MM.1S (cell line): ENCODE data around the gene GALNTL6.

Experiments used
- DNase-seq: peaks from one replicate; pipeline ENCODE4 v3.0.0-alpha.2; 2015
- H2AFZ ChIP-seq: fragments of 300-600 bp; sonication (generic); 2 replicates; pipeline ENCODE4 v1.6.0; 2016; ENCODE audit warnings: antibody characterized with exemption, low read length
- H3F3A ChIP-seq: fragments of 300-600 bp; sonication (generic); 2 replicates; pipeline ENCODE4 v1.6.1; 2016; ENCODE audit warnings: mild to moderate bottlenecking, antibody characterized with exemption, low read length, moderate library complexity, mixed read lengths; ENCODE audit not compliant: insufficient read depth
- H3K27ac ChIP-seq: fragments of 300-600 bp; sonication (generic); 2 replicates; pipeline ENCODE4 v1.5.1; 2016; ENCODE audit warnings: mild to moderate bottlenecking, low read length
- H3K27me3 ChIP-seq: fragments of 300-600 bp; sonication (generic); replicated peaks from 2 replicates; pipeline ENCODE4 v1.6.0; 2016; ENCODE audit warnings: low read length; ENCODE audit not compliant: insufficient read depth
- H3K36me3 ChIP-seq: fragments of 300-600 bp; sonication (generic); replicated peaks from 2 replicates; pipeline ENCODE4 v1.6.1; 2016; ENCODE audit warnings: mild to moderate bottlenecking, low read length, mixed read lengths; ENCODE audit not compliant: insufficient read depth
- H3K4me1 ChIP-seq: fragments of 300-600 bp; sonication (generic); 2 replicates; pipeline ENCODE4 v1.6.1; 2016; ENCODE audit warnings: low read length, mixed read lengths
- H3K4me2 ChIP-seq: fragments of 300-600 bp; sonication (generic); 2 replicates; pipeline ENCODE4 v1.6.0; 2016; ENCODE audit warnings: low read depth, low read length
- H3K4me3 ChIP-seq: fragments of 300-600 bp; sonication (generic); 2 replicates; pipeline ENCODE4 v1.5.1; 2016; ENCODE audit warnings: low read length, mixed read lengths
- H3K79me2 ChIP-seq: fragments of 300-600 bp; sonication (generic); 2 replicates; pipeline ENCODE4 v1.6.1; 2016; ENCODE audit warnings: mixed run types, low read length, mixed read lengths
- H3K9ac ChIP-seq: fragments of 300-600 bp; sonication (generic); 2 replicates; pipeline ENCODE4 v1.6.1; 2016; ENCODE audit warnings: low read length, mixed read lengths
- H3K9me2 ChIP-seq: fragments of 300-600 bp; sonication (generic); replicated peaks from 2 replicates; pipeline ENCODE4 v1.6.1; 2016; ENCODE audit warnings: mild to moderate bottlenecking, low read length, mixed read lengths; ENCODE audit not compliant: insufficient read depth
- H3K9me3 ChIP-seq: fragments of 300-600 bp; sonication (generic); replicated peaks from 2 replicates; pipeline ENCODE4 v1.6.1; 2016; ENCODE audit warnings: mild to moderate bottlenecking, low read length, mixed read lengths; ENCODE audit not compliant: insufficient read depth
- H4K20me1 ChIP-seq: fragments of 300-600 bp; sonication (generic); 2 replicates; pipeline ENCODE4 v1.6.1; 2016; ENCODE audit warnings: mild to moderate bottlenecking, low read length, moderate library complexity, mixed read lengths; ENCODE audit not compliant: insufficient read depth
- EZH2 ChIP-seq: fragments of 300-600 bp; sonication (generic); optimal IDR thresholded peaks from 2 replicates; pipeline ENCODE3; 2017; ENCODE audit warnings: low read depth, mild to moderate bottlenecking, antibody characterized with exemption, low read length, mixed read lengths
- EZH2phosphoT487 ChIP-seq: fragments of 300-600 bp; sonication (generic); IDR thresholded peaks from 2 replicates; pipeline ENCODE4 v1.6.1; 2018; ENCODE audit warnings: antibody characterized with exemption, low read length
- TF ChIP-seq, protein P1 (sequence below): fragments of 300-600 bp; sonication (generic); IDR thresholded peaks from 2 replicates; pipeline ENCODE4 v1.5.1; 2016; ENCODE audit warnings: antibody characterized with exemption, low read length, mixed read lengths

Gene GALNTL6

GRCh38 chr4:172173206-172173605 is 360.0 kb downstream of the GALNTL6 start:
- no peak for DNase-seq
- no peak for TF ChIP-seq EZH2phosphoT487
- TF ChIP-seq EZH2: no peak
- TF ChIP-seq, protein P1, sequence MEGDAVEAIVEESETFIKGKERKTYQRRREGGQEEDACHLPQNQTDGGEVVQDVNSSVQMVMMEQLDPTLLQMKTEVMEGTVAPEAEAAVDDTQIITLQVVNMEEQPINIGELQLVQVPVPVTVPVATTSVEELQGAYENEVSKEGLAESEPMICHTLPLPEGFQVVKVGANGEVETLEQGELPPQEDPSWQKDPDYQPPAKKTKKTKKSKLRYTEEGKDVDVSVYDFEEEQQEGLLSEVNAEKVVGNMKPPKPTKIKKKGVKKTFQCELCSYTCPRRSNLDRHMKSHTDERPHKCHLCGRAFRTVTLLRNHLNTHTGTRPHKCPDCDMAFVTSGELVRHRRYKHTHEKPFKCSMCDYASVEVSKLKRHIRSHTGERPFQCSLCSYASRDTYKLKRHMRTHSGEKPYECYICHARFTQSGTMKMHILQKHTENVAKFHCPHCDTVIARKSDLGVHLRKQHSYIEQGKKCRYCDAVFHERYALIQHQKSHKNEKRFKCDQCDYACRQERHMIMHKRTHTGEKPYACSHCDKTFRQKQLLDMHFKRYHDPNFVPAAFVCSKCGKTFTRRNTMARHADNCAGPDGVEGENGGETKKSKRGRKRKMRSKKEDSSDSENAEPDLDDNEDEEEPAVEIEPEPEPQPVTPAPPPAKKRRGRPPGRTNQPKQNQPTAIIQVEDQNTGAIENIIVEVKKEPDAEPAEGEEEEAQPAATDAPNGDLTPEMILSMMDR: no peak
- H3K4me2 ChIP-seq: no peak overlapping the region

DNA sequence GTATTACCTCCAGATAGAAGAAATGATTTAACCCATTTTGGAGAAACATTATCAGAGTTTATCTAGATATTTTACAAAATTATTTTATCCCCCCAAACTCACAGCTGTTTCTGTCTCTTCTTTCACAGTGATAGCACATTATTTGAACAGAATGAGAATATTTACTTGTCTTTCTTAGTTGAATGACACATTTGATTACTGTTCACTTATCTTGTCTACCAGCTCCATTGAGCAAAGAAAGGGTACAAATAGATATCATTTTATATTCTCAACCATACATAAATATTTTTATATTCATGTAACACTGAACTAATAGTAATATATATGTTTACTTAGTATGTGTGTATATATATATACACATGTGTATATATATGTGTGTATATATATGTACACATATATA is 364.2 kb downstream of the GALNTL6 start:
- Histone ChIP-seq H3K36me3 (no peaks in the 10 kb centered on the region), H3K4me1 (no peaks in the 10 kb centered on the region), H2AFZ (no peak overlapping the region), H3K4me2 (no peak overlapping the region), H3K79me2 (no peaks in the 10 kb centered on the region), H3K27ac (no peak overlapping the region), H3K9me2 (no peaks in the 10 kb centered on the region), H3K9ac (no peak overlapping the region), H3K9me3 (no peaks in the 10 kb centered on the region), H3F3A (no peaks in the 10 kb centered on the region), H3K4me3 (no peak overlapping the region), H3K27me3 (no peaks in the 10 kb centered on the region), H4K20me1 (no peaks in the 10 kb centered on the region)
- DNase-seq: no peak
- TF ChIP-seq, protein P1: no peak
- TF ChIP-seq EZH2 (no peak), EZH2phosphoT487 (no peak)

More at GRCh38 chr4:172173206-172173605, 360.0 kb downstream of the GALNTL6 start:
- Histone ChIP-seq H3K79me2 (no peaks in the 10 kb centered on the region), H3K27ac (no peak overlapping the region), H2AFZ (no peak overlapping the region), H3K27me3 (no peaks in the 10 kb centered on the region), H3K4me3 (no peak overlapping the region), H4K20me1 (no peaks in the 10 kb centered on the region), H3K9me3 (no peaks in the 10 kb centered on the region), H3K36me3 (no peaks in the 10 kb centered on the region), H3K4me1 (no peaks in the 10 kb centered on the region), H3F3A (no peaks in the 10 kb centered on the region), H3K9me2 (no peaks in the 10 kb centered on the region), H3K9ac (no peak overlapping the region)

DNA sequence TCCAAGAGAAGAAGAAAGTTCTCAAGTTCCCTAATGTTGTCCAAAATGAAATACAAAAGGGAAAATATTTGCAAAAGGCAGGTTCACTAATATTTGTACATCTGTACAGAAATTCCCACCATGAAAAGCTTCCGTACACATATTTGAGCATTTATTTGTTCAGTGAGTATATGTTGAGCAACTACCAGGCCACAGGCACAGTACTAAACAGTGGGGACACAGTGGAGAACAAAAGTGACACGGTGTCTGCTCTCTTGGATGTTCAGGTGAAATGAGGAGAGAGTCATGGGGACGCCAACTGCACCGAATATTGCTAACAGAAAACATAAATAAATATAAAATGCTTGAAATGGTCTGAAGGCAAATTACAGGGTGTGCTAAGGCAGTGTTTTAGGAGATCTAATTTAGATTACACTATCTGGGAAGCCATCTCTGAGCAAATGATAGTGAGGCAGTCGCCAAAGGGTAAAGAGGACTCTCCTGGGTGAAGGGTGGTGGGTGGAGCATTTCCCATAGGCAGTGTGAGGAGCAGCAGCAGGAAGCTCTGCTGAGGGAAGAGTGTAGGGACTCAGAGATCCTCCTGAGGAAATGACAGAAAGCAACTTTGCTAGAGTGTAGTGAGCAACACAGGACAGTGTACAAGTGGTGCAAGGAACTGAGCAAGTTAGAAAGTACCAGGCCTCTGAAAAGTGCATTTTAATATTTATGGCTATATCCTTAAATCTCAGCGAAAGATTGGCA is 375.2 kb downstream of the GALNTL6 start:
- no peak overlapping the region for H3K9ac ChIP-seq
- H3K27ac ChIP-seq: no peak overlapping the region
- H3F3A ChIP-seq: no peaks in the 10 kb centered on the region
- H3K9me2 ChIP-seq: no peaks in the 10 kb centered on the region
- H3K9me3 ChIP-seq: no peaks in the 10 kb centered on the region
- no peaks in the 10 kb centered on the region for H3K79me2 ChIP-seq
- H3K27me3 ChIP-seq: no peaks in the 10 kb centered on the region
- no peak overlapping the region for H3K4me2 ChIP-seq
- H3K4me3 ChIP-seq: no peak overlapping the region
- DNase-seq: no peak
- H3K4me1 ChIP-seq: no peaks in the 10 kb centered on the region
- H4K20me1 ChIP-seq: no peaks in the 10 kb centered on the region
- H2AFZ ChIP-seq: no peak overlapping the region
- no peaks in the 10 kb centered on the region for H3K36me3 ChIP-seq
- TF ChIP-seq EZH2phosphoT487 (no peak), EZH2 (no peak)

- TF ChIP-seq EZH2: no peak
- TF ChIP-seq, protein P1: peak; percentile 60
- no peak for TF ChIP-seq EZH2phosphoT487
- H3K27me3 ChIP-seq: no peaks in the 10 kb centered on the region
- no peaks in the 10 kb centered on the region for H3K4me1 ChIP-seq
- H3F3A ChIP-seq: no peaks in the 10 kb centered on the region
- no peak overlapping the region for H3K4me3 ChIP-seq
- H3K9me3 ChIP-seq: no peaks in the 10 kb centered on the region
- no peaks in the 10 kb centered on the region for H4K20me1 ChIP-seq
- H3K9ac ChIP-seq: no peak overlapping the region
- DNase-seq: peak; percentile 40
- no peak overlapping the region for H3K4me2 ChIP-seq
- no peaks in the 10 kb centered on the region for H3K79me2 ChIP-seq
- no peaks in the 10 kb centered on the region for H3K9me2 ChIP-seq
- H3K36me3 ChIP-seq: no peaks in the 10 kb centered on the region
- H2AFZ ChIP-seq: no peak overlapping the region
- no peak overlapping the region for H3K27ac ChIP-seq
These were observed 389.4 kb downstream of the GALNTL6 start for GRCh38 chr4:172202480-172203076.
